AG04450 (cell line): ENCODE data around the gene TAB2. TPM values are rescaled to one million over a fixed set of nuclear protein-coding genes. Genes with fewer than 3 reads are reported as not detected.

Source experiments
- CTCF ChIA-PET: fragments of 300-600, 350-600 bp; formaldehyde crosslinking; extraction: SDS; loops from one replicate; lab custom pipeline; 2022; ENCODE audit warnings: antibody characterized with exemption, inconsistent platforms; lab: Charles Lee
- POLR2A ChIA-PET: fragments of 350-600 bp; formaldehyde crosslinking; extraction: SDS; loops from one replicate; lab custom pipeline; 2021; ENCODE audit warnings: antibody characterized with exemption, inconsistent platforms; lab: Yijun Ruan, JAX
- DNase-seq: peaks from one replicate; pipeline ENCODE4 v3.0.0-alpha.2; 2011; ENCODE audit warnings: low read depth, low spot score
- H3K27ac ChIP-seq: one replicate; pipeline ENCODE4 v1.5.1; 2012; ENCODE audit warnings: low read depth, low read length, control low read depth
- H3K27me3 ChIP-seq: one replicate; pipeline ENCODE4 v1.6.0; 2012; ENCODE audit warnings: low read length; ENCODE audit not compliant: control insufficient read depth, insufficient read depth
- H3K4me3 ChIP-seq: 2 replicates; pipeline ENCODE4 v1.5.1; 2011; ENCODE audit warnings: mild to moderate bottlenecking, low read depth, low read length, control low read depth
- H3K9me3 ChIP-seq: 2 replicates; pipeline ENCODE4 v1.5.1; 2012; ENCODE audit warnings: low read length; ENCODE audit not compliant: control insufficient read depth, insufficient read depth
- CTCF ChIP-seq: IDR thresholded peaks from 2 replicates; pipeline ENCODE4 v1.5.1; 2011; ENCODE audit warnings: low read depth, low read length, control low read depth, inconsistent platforms
- polyA plus RNA-seq: library from polyadenylated mRNA; depleted of rRNA; stranded (reverse); fragments of >200 nt; gene quantifications from 2 replicates; pipeline ENCODE4 v1.2.3, GENCODE V29; 2011

Gene TAB2
- polyA plus RNA-seq, 1 experiment = 61.1 TPM

DNA sequence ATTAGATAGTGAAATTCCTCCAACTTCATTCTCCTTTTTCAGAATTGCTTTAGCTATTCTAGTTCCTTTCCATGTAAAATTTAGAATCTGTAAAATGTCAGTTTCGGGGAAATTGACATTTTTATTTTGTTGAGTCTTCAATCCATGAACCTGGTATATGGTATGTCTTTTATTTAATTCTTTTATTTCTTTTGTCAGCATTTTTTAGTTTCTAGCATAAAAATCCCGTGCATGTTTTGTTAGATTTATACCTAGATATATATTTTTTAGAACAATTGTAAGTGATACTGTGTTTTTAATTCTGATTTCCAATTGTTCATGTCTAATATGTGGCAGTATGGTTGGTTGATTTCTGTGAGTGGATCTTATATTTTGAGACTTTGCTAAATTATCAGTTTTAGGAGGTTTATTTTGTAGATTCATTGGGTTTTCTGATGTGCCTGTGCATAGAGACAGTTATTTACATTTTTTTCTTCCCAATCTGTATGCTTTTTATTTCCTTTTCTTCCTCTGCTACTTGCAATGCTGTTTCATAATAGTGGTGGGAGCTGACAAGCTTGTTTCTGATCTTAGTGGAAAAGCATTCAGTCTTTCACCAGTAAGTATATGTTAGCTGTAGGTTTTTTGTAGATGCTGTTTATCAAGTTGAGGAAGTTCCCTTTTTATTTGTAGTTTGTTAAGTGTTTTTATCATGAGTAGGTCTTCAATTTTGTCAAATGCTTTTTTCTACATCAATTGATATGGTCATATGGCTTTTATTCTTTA lies 13.7 kb downstream of the TAB2 start:
- H3K9me3 ChIP-seq = no peaks in the 10 kb centered on the region
- no peak for DNase-seq
- no peak for TF ChIP-seq CTCF
- H3K4me3 ChIP-seq = no peak overlapping the region
- H3K27me3 ChIP-seq = no peaks in the 10 kb centered on the region
- POLR2A ChIA-PET = interaction anchor here (0.7 kb wide), 1 partner anchor 14 kb away, joined by 3 read pairs; the partner anchor contains the start of gene TAB2
- H3K27ac ChIP-seq = no peak overlapping the region
- CTCF ChIA-PET = interaction anchor here (1.6 kb wide), 1 partner anchor 100 kb away, joined by 6 read pairs; no protein-coding TSS in a partner anchor

DNA sequence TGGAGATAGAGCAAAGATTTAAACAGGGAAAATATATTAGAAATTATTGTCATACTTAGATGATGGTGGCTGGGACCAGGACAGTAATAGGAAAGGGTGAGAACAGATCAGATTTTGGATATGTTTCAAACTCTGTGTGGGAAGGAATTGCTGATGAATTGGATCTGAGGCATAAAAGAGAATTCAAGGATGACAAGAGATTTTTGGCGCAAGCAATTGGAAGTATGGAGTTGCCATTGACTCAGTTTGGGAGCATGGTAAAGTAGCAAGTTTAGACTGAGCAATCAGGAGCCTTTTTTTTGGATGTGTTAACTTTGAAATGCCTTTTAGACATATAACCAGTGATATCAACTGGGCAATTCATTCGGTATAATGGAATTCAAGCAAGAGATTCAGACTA lies 14.4 kb downstream of the TAB2 start:
- Histone ChIP-seq H3K9me3 (no peaks in the 10 kb centered on the region), H3K27ac (no peak overlapping the region), H3K27me3 (no peaks in the 10 kb centered on the region), H3K4me3 (no peak overlapping the region)
- TF ChIP-seq CTCF = no peak
- ChIA-PET POLR2A (interaction anchor here (0.7 kb wide), 1 partner anchor 14 kb away, joined by 3 read pairs; the partner anchor contains the start of gene TAB2), CTCF (interaction anchor here (1.6 kb wide), 1 partner anchor 100 kb away, joined by 6 read pairs; no protein-coding TSS in a partner anchor)
- DNase-seq = no peak

DNA sequence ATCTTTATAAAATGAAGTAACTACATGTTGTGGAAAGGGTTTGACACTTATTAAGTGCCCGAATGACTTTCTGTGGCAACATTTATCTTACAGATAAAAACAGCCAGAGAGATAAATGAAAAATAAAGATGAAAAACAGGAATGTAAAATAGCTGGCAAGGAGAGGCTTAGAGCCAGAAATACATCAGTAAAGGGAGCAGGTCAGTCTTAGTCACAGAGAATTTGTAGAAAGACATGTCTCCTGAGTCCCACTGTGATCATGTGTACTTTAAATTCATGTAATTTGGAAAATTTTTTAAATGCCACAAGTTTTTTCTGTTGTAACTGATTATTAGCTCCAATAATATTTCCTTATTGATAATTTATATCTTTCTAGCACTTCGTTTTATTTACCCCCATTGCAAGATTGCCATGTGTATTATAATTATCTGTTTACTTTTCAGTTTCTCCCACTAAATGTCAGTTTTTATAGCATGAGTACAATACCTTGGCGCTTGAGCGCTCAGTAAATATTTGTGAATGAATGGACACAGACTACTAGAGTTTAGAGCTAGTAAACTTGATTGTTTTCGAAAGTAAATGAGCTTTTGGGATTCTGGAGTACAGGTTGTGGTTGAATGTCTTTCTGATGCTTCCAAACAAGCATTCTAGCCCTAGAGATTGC lies 15.2 kb downstream of the TAB2 start:
- CTCF ChIA-PET = interaction anchor here (1.0 to 1.4 kb wide), 3 partner anchors 10 to 305 kb away, joined by 3 read pairs; no protein-coding TSS in a partner anchor
- POLR2A ChIA-PET = no interaction called here
- DNase-seq = no peak
- Histone ChIP-seq H3K4me3 (no peak overlapping the region), H3K27me3 (no peaks in the 10 kb centered on the region), H3K27ac (no peak overlapping the region), H3K9me3 (no peaks in the 10 kb centered on the region)
- TF ChIP-seq CTCF = no peak

DNA sequence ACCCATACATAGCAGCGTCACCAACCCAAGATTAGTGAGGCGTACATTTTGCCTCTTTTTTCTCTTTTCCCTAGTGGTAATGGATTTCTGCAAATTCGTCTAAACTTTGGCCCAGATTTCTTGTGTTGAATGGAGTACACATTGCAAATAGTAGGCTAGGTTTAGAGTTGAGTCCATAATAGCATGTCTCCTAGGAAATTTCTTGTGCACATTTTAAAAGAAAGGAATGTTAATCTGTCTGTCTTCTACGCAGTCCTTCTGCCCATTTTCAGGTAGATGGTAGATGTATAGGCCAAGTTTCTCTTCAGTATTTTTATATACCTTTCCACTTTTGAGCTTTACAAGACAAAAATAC lies 15.7 kb downstream of the TAB2 start:
- Histone ChIP-seq H3K4me3 (no peak overlapping the region), H3K27ac (no peak overlapping the region), H3K27me3 (no peaks in the 10 kb centered on the region), H3K9me3 (no peaks in the 10 kb centered on the region)
- DNase-seq = no peak
- ChIA-PET CTCF (interaction anchor here (1.0 to 1.4 kb wide), 3 partner anchors 9 to 306 kb away, joined by 3 read pairs; no protein-coding TSS in a partner anchor), POLR2A (no interaction called here)
- no peak for TF ChIP-seq CTCF
